ENCODE measurements around the gene CENPV. TPM values are rescaled to one million over a fixed set of nuclear protein-coding genes. Genes with fewer than 3 reads are reported as not detected.
"Not testable (repeated sequence)": the region's sequence is repeated elsewhere in the genome, so short reads cannot be mapped to it uniquely, and the experiment has no call there.

The CENPV gene
- total RNA-seq, 2 experiments from 2014 or later: 139 to 142 TPM

DNA sequence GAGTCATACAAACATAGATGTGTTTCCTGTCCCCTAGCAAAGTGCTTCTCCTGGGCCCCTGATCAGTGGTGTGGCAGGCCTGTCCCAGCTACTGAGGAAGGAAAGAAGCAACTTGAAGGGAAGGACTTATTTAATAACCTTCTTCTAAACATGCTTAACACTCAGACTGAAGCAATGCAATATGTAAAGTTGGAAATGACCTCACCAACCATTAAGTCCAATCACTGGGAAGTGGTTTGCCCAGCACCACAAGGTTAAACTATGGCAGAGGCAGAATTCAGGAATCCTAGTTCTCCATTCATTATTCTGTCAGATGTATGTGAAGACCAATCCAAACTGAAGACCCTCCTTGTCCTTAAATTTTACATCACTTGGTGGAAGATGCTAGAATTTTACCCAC, 39.1 kb downstream of the CENPV start:
- Mint-ChIP-seq H3K27ac (no peak overlapping the region), H3K27me3 (no peaks in the 10 kb centered on the region), H3K36me3 (ENCODE audit: low read depth) (peaks cover 16% of the 10 kb centered on the region), H3K4me3 (no peak overlapping the region), H3K4me1 (ENCODE audit: low read depth) (peaks cover 14% of the 10 kb centered on the region), H3K9me3 (no peaks in the 10 kb centered on the region)
- no peak for ATAC-seq
- DNase-seq: no peak
- ChIA-PET POLR2A (no interaction called here), CTCF (interaction anchor here (0.9 to 1.0 kb wide), 3 partner anchors 9 to 207 kb away, joined by 3 to 4 read pairs (median 3); no protein-coding TSS in a partner anchor)
- intact Hi-C loops (cut with micrococcal nuclease): no loop called here
- TF ChIP-seq CTCF (IDR thresholded peaks at IDR 0.05): no peak

- intact Hi-C loops (cut with micrococcal nuclease): no loop called here
- Mint-ChIP-seq H3K27me3 (no peaks in the 10 kb centered on the region), H3K9me3 (no peaks in the 10 kb centered on the region), H3K4me3 (no peak overlapping the region), H3K36me3 (ENCODE audit: low read depth) (peaks cover 15% of the 10 kb centered on the region), H3K4me1 (ENCODE audit: low read depth) (peaks cover 14% of the 10 kb centered on the region), H3K27ac (no peak overlapping the region)
- ChIA-PET CTCF (interaction anchor here (0.8 to 1.0 kb wide), 4 partner anchors 8 to 208 kb away, joined by 3 to 4 read pairs (median 3); no protein-coding TSS in a partner anchor), POLR2A (interaction anchor here (0.9 kb wide), 1 partner anchor 40 kb away, joined by 4 read pairs; the partner anchor contains the start of gene CENPV)
- no peak for TF ChIP-seq CTCF (IDR thresholded peaks at IDR 0.05)
- no peak for ATAC-seq
- DNase-seq: no peak
Observed at GRCh38 chr17:16313139-16314090, 39.9 kb downstream of the CENPV start.

DNA sequence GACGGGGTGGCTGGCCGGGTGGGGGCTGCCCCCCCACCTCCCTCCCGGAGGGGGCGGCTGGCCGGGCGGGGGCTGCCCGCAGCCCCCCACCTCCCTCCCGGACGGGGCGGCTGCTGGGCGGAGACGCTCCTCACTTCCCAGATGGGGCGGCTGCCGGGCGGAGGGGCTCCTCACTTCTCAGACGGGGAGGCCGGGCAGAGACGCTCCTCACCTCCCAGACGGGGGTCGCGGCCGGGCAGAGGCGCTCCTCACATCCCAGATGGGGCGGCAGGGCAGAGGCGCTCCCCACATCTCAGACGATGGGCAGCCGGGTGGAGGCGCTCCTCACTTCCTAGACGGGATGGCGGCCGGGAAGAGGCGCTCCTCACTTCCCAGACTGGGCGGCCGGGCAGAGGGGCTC, 41.2 kb downstream of the CENPV start:
- H3K27ac Mint-ChIP-seq; H3K4me3 Mint-ChIP-seq; H3K9me3 Mint-ChIP-seq; POLR2A ChIA-PET; ATAC-seq; CTCF ChIA-PET; H3K27me3 Mint-ChIP-seq; intact Hi-C loops (cut with micrococcal nuclease); DNase-seq: not testable (repeated sequence)
- Mint-ChIP-seq H3K4me1 (ENCODE audit: low read depth) (peaks cover 14% of the 10 kb centered on the region), H3K36me3 (ENCODE audit: low read depth) (peaks cover 17% of the 10 kb centered on the region)

DNA sequence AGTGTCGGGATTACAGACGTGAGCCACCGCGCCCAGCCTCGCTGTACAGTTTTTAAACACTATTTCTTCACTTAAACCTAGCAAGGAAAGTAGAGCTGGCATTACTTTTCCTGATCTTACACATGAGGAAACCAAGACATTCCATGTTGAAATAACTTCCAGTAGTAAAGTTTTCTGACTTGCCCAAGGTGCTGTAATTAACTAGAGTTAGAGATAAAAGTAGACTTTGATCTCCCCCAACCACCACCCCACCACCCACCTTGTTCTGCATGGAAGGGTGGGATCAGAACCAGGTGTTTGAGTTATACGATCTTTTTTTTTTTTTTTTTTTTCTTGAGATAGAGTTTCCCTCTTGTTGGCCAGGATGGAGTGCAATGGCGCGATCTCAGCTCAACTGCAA, 47.1 kb downstream of the CENPV start:
- Mint-ChIP-seq H3K4me3 (no peak overlapping the region), H3K27me3 (no peaks in the 10 kb centered on the region), H3K36me3 (ENCODE audit: low read depth) (peaks cover 18% of the 10 kb centered on the region), H3K4me1 (ENCODE audit: low read depth) (peaks cover 10% of the 10 kb centered on the region), H3K9me3 (no peaks in the 10 kb centered on the region), H3K27ac (no peak overlapping the region)
- TF ChIP-seq CTCF (IDR thresholded peaks at IDR 0.05): no peak
- CTCF ChIA-PET: interaction anchor here (1.2 to 2.7 kb wide), 4 partner anchors 11 to 43 kb away, joined by 3 to 13 read pairs (median 6); no protein-coding TSS in a partner anchor
- ATAC-seq (no peak), DNase-seq (no peak)
- POLR2A ChIA-PET: interaction anchor here (1.4 kb wide), 1 partner anchor 46 kb away, joined by 4 read pairs; no protein-coding TSS in a partner anchor
- intact Hi-C loops (cut with micrococcal nuclease): no loop called here

DNA sequence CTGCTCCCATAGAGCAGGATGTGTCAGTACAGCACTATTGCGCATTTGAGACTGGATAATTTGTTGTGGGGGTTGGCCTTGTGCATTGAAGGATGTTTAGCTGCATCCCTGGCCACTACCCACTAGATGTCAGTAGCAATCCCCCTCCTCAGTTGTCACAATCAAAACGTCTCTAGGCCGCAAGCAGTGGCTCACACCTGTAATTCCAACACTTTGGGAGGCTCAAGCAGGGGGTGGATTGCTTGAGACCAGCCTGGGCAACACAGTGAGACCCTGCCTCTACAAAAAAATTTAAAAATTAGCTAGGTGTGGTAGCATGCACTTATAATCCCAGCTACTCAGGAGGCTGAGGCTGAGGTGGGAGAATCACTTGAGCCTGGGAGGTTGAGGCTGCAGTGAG, 48.4 kb downstream of the CENPV start:
- H3K27me3 Mint-ChIP-seq: no peaks in the 10 kb centered on the region
- POLR2A ChIA-PET: interaction anchor here (1.4 kb wide), 1 partner anchor 47 kb away, joined by 4 read pairs; no protein-coding TSS in a partner anchor
- H3K4me1 Mint-ChIP-seq (ENCODE audit: low read depth): peaks cover 2% of the 10 kb centered on the region
- peaks cover 12% of the 10 kb centered on the region for H3K36me3 Mint-ChIP-seq (ENCODE audit: low read depth)
- DNase-seq (peak; percentile 32), ATAC-seq (peak; percentile 72)
- peak; percentile 40 for TF ChIP-seq CTCF (IDR thresholded peaks at IDR 0.05)
- H3K4me3 Mint-ChIP-seq: no peak overlapping the region
- no peaks in the 10 kb centered on the region for H3K9me3 Mint-ChIP-seq
- intact Hi-C loops (cut with micrococcal nuclease): no loop called here
- CTCF ChIA-PET: interaction anchor here (0.6 to 2.7 kb wide), 12 partner anchors 9 to 385 kb away, joined by 3 to 13 read pairs (median 4); partner anchors contain the start of gene CCDC144A
- H3K27ac Mint-ChIP-seq: no peak overlapping the region
